Liver (tissue), 9 donors: ENCODE results near the gene AKT2. TPM values are rescaled to one million over a fixed set of nuclear protein-coding genes. Genes with fewer than 3 reads are reported as not detected.

Experiments
- DNase-seq: peaks from one replicate; pipeline ENCODE4 v3.0.0-alpha.2; 2017; ENCODE audit warnings: low spot score
- H3K27ac ChIP-seq, 2 donors: one replicate each; pipeline ENCODE4 v1.7.0; 2013; ENCODE audit warnings: inconsistent platforms in 2 of 2, low read length in 2 of 2, control low read depth in 1 of 2, low read depth in 1 of 2, mild to moderate bottlenecking in 1 of 2
- H3K27me3 ChIP-seq, 4 donors: one replicate each; pipeline versions ENCODE4 v1.6.1 to v1.7.0; 2013; ENCODE audit warnings: low read length in 3 of 4, inconsistent platforms in 1 of 4, mild to moderate bottlenecking in 1 of 4, moderate library complexity in 1 of 4; ENCODE audit not compliant: control insufficient read depth in 4 of 4, insufficient read depth in 4 of 4
- H3K36me3 ChIP-seq, 4 donors: one replicate each; pipeline versions ENCODE4 v1.6.1 to v1.7.0; 2013; ENCODE audit warnings: low read length in 3 of 4, mild to moderate bottlenecking in 3 of 4, low read depth in 1 of 4, moderate library complexity in 1 of 4; ENCODE audit not compliant: control insufficient read depth in 4 of 4, insufficient read depth in 3 of 4
- H3K4me1 ChIP-seq, 4 donors: one replicate each; pipeline versions ENCODE4 v1.6.1 to v1.7.0; 2013; ENCODE audit warnings: low read length in 3 of 4, mild to moderate bottlenecking in 3 of 4, moderate library complexity in 1 of 4; ENCODE audit not compliant: control insufficient read depth in 4 of 4, insufficient read depth in 4 of 4
- H3K4me3 ChIP-seq, 3 donors: one replicate each; pipeline versions ENCODE4 v1.6.1 to v1.7.0; 2013; ENCODE audit warnings: low read length in 3 of 3, control low read depth in 1 of 3, low read depth in 1 of 3, mild to moderate bottlenecking in 1 of 3
- H3K9ac ChIP-seq, 2 donors: one replicate each; pipeline ENCODE4 v1.7.0; 2013; ENCODE audit warnings: low read length in 2 of 2, mild to moderate bottlenecking in 2 of 2, moderate library complexity in 2 of 2, control low read depth in 1 of 2, low read depth in 1 of 2
- H3K9me3 ChIP-seq, 4 donors: one replicate each; pipeline versions ENCODE4 v1.6.1 to v1.7.0; 2013; ENCODE audit warnings: low read length in 3 of 4; ENCODE audit not compliant: control insufficient read depth in 4 of 4
- ATF3 ChIP-seq: IDR thresholded peaks from 2 replicates; pipeline ENCODE4 v1.6.1; 2016; ENCODE audit warnings: antibody characterized with exemption
- CTCF ChIP-seq: fragments of 150-350 bp; IDR thresholded peaks from 2 replicates; pipeline ENCODE4 v1.5.1; 2017; ENCODE audit warnings: improper control_type of control experiment, low read depth, low read length; ENCODE audit not compliant: missing input control
- EGR1 ChIP-seq, 2 donors: IDR thresholded peaks; 2 replicates each; pipeline ENCODE4 v1.6.1; 2016 to 2018; ENCODE audit warnings: antibody characterized with exemption in 2 of 2, low read depth in 2 of 2
- FOXA1 ChIP-seq: IDR thresholded peaks from 2 replicates; pipeline ENCODE4 v1.6.1; 2016; ENCODE audit warnings: antibody characterized with exemption
- FOXA2 ChIP-seq: IDR thresholded peaks from 2 replicates; pipeline ENCODE4 v1.6.1; 2016; ENCODE audit warnings: antibody characterized with exemption
- GABPA ChIP-seq, 2 donors: IDR thresholded peaks in 1 of 2; conservative IDR thresholded peaks in 1 of 2; 2 replicates each; pipeline ENCODE4 v1.6.1; 2016; ENCODE audit warnings: antibody characterized with exemption in 2 of 2, mild to moderate bottlenecking in 1 of 2, moderate library complexity in 1 of 2
- HNF4A ChIP-seq, 2 donors: conservative IDR thresholded peaks; 2 replicates each; pipeline ENCODE4 v1.6.1; 2016; ENCODE audit warnings: antibody characterized with exemption in 2 of 2, mild to moderate bottlenecking in 2 of 2
- HNF4G ChIP-seq: IDR thresholded peaks from 2 replicates; pipeline ENCODE4 v1.6.1; 2016; ENCODE audit warnings: antibody characterized with exemption
- JUND ChIP-seq, 2 donors: IDR thresholded peaks; 2 replicates each; pipeline ENCODE4 v1.6.1; 2016; ENCODE audit warnings: antibody characterized with exemption in 2 of 2
- MAX ChIP-seq: IDR thresholded peaks from 2 replicates; pipeline ENCODE4 v1.6.1; 2016; ENCODE audit warnings: antibody characterized with exemption
- NR2F2 ChIP-seq: IDR thresholded peaks from 2 replicates; pipeline ENCODE4 v1.6.1; 2016; ENCODE audit warnings: antibody characterized with exemption
- RAD21 ChIP-seq, 2 donors: IDR thresholded peaks; 2 replicates each; pipeline ENCODE4 v1.6.1; 2016; ENCODE audit warnings: antibody characterized with exemption in 2 of 2, mild to moderate bottlenecking in 2 of 2
- REST ChIP-seq: IDR thresholded peaks from 2 replicates; pipeline ENCODE4 v1.6.1; 2016; ENCODE audit warnings: antibody characterized with exemption, mild to moderate bottlenecking
- RXRA ChIP-seq, 2 donors: IDR thresholded peaks; 2 replicates each; pipeline ENCODE4 v1.6.1; 2017 to 2018; ENCODE audit warnings: antibody characterized with exemption in 2 of 2, mild to moderate bottlenecking in 1 of 2
- SP1 ChIP-seq: IDR thresholded peaks from 2 replicates; pipeline ENCODE4 v1.6.1; 2018; ENCODE audit warnings: antibody characterized with exemption, mild to moderate bottlenecking
- TAF1 ChIP-seq: conservative IDR thresholded peaks from 2 replicates; pipeline ENCODE4 v1.6.1; 2016; ENCODE audit warnings: antibody characterized with exemption, mild to moderate bottlenecking
- YY1 ChIP-seq: IDR thresholded peaks from 2 replicates; pipeline ENCODE4 v1.6.1; 2016; ENCODE audit warnings: antibody characterized with exemption, mild to moderate bottlenecking
- ZBTB33 ChIP-seq: IDR thresholded peaks from 2 replicates; pipeline ENCODE4 v1.6.1; 2016; ENCODE audit warnings: antibody characterized with exemption
- WGBS: extraction: QIAGEN DNeasy Blood & Tissue Kit; methylation state at CpG from one replicate; pipeline ENCODE4 v1.1.7; 2013; 5-methylcytosine and 5-hydroxymethylcytosine counted together
- polyA plus RNA-seq, 2 donors: library from polyadenylated mRNA; stranded (reverse) in 1 of 2; unstranded in 1 of 2; fragments of 200-250 nt in 1 of 2; fragments of >200 nt in 1 of 2; fragmentation: Nextera tagmentation in 1 of 2; extraction: Ambion mirVana in 1 of 2; gene quantifications; one replicate each; pipeline versions ENCODE4 v1.2.1 to v1.2.3, GENCODE V29; 2013 to 2015
- total RNA-seq, 2 donors: library from RNA; depleted of rRNA; stranded (reverse); fragments of >200 nt; gene quantifications; one replicate each; pipeline ENCODE4 v1.2.3, GENCODE V29; 2014
- donor health status: healthy.
- donor health status: healthy.
- donor health status: healthy.
- donor health status: healthy.
- donor health status: healthy.

Gene AKT2
- total and polyA plus RNA-seq, 4 donors, result 23.2 to 110 (median 60.4) TPM

- Histone ChIP-seq H3K27ac (no peak overlapping the region), H3K4me3 (no peak overlapping the region), H3K27me3 (no peaks in the 10 kb centered on the region), H3K4me1 (peaks cover 4 to 16% (median 12%) of the 10 kb centered on the region in 4 donors), H3K36me3 (peaks cover 10 to 44% (median 21%) of the 10 kb centered on the region in 4 donors), H3K9ac (no peak overlapping the region), H3K9me3 (no peaks in the 10 kb centered on the region)
- no peak for TF ChIP-seq ZBTB33
- TF ChIP-seq HNF4G, result no peak
- WGBS, result 96% methylated on average over 25 of the region's 25 CpGs
- no peak for DNase-seq
These were observed 52.0 kb downstream of the AKT2 start for GRCh38 chr19:40232949-40233810.

- no peak for DNase-seq
- no peak overlapping the region for H3K4me3 ChIP-seq
- peaks cover 4 to 16% (median 12%) of the 10 kb centered on the region in 4 donors for H3K4me1 ChIP-seq
- no peak overlapping the region for H3K27ac ChIP-seq
- H3K9ac ChIP-seq, result no peak overlapping the region
- 84% methylated on average over 12 of the region's 12 CpGs for WGBS
- TF ChIP-seq CTCF, result no peak
- TF ChIP-seq RXRA (IDR thresholded peaks at IDR 0.05), result no peak
- no peak for TF ChIP-seq ATF3
- TF ChIP-seq NR2F2, result no peak
- TF ChIP-seq TAF1, result no peak
- no peak for TF ChIP-seq YY1
- TF ChIP-seq REST, result no peak
- TF ChIP-seq FOXA2, result no peak
- no peak for TF ChIP-seq FOXA1
- TF ChIP-seq ZBTB33, result no peak
- no peak for TF ChIP-seq RAD21 (IDR thresholded peaks at IDR 0.05)
- TF ChIP-seq HNF4G, result no peak
- TF ChIP-seq HNF4A (conservative IDR thresholded peaks at IDR 0.05), result no peak
- no peak for TF ChIP-seq JUND (IDR thresholded peaks at IDR 0.05)
- no peak for TF ChIP-seq EGR1 (IDR thresholded peaks at IDR 0.05; ENCODE audit: low read depth in 2 of 2)
- no peak for TF ChIP-seq GABPA (IDR thresholded peaks at IDR 0.05 in 1 of 2, conservative IDR thresholded peaks at IDR 0.05 in 1 of 2)
- no peak for TF ChIP-seq MAX
- TF ChIP-seq SP1, result no peak
- peaks cover 8 to 37% (median 20%) of the 10 kb centered on the region in 4 donors for H3K36me3 ChIP-seq
- H3K27me3 ChIP-seq, result no peaks in the 10 kb centered on the region
- no peaks in the 10 kb centered on the region for H3K9me3 ChIP-seq
These were observed 52.7 kb downstream of the AKT2 start for GRCh38 chr19:40232479-40232878.
